Stimulated activated CD4-positive, alpha-beta T cell treated with anti-CD3 and anti-CD28 coated beads, Interleukin-4, amount 100 ng/mL, for 4 hours (primary cell): ENCODE results near the gene BICD2.
"Not testable (repeated sequence)": the region's sequence is repeated elsewhere in the genome, so short reads cannot be mapped to it uniquely, and the experiment has no call there.

ENCODE experiments used
- DNase-seq, 2 experiments: peaks; one replicate each; pipeline ENCODE4 v3.0.0-alpha.2; 2020

Gene BICD2

GRCh38 chr9:92770360-92770995 is 5.8 kb upstream of the BICD2 start:
- DNase-seq, result no peak

- no peak for DNase-seq
Observed at GRCh38 chr9:92769990-92770359, 5.3 kb upstream of the BICD2 start.

DNA sequence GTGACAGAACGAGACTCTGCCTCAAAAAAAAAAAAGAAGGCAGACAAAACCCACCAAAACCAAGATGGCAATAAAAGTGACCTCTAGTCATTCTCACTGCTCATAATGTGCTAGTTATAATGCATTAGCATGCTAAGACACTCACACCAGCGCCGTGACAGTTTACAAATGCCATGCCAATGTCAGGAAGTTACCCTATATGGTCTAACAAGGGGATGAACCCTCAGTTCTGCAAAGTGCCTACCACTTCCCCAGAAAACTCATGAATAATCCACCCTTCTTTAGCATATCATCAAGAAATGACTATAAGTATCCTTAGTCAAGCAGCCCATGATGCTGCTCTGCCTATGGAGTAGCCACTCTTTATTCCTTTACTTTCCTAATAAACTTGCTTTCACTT is 4.7 kb upstream of the BICD2 start:
- no peak for DNase-seq

GRCh38 chr9:92768816-92769215 is 4.2 kb upstream of the BICD2 start:
- DNase-seq, result not testable (repeated sequence)

- DNase-seq, result no peak
Observed at GRCh38 chr9:92767066-92768054, 2.7 kb upstream of the BICD2 start.

DNA sequence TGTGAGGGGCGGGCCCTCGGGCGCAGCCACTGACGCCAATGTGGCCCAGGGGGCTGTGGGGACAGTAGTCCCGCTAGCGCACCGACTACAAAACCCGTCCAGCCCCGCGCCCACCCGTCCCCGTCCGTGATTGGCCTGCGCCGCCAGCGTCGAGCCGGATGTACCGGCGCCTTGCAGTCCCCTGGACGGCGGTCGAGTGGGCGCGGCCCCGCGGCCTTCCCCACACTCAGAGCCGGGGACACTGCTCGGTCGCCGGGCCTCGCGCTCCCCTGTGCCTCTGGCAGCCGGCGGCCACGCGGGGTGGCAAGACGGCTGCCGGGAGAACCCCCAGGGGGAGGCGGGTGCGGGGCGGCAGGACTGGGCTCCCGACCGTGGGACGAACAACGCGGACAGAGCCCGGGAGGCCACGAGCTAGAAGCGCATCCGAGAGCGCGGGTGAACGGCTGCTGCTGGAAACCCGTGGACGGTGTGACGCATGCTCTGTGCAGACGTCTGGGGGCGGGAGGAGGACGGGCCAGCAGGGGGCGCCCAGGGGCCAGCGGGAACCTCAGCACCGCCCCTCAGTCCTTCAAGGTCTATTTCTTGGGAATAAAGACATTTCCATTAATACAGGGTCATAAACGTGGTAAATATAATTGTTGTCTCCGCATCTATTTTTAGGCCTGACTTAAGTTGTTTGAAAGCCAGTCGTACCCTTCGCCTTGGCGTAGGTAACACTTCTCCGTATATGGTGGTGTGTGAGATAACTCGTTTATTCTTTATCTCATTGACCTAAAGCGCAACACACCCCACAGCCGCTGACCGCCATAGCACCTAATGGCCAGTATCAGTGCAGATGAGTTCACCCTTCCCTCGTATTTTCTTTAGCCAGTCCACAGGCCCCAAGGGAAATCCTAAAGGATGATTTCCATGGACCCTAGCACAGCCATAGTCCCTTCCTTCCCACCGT is 629 bp upstream of the BICD2 start:
- peak; percentile 90 to 97 for DNase-seq

DNA sequence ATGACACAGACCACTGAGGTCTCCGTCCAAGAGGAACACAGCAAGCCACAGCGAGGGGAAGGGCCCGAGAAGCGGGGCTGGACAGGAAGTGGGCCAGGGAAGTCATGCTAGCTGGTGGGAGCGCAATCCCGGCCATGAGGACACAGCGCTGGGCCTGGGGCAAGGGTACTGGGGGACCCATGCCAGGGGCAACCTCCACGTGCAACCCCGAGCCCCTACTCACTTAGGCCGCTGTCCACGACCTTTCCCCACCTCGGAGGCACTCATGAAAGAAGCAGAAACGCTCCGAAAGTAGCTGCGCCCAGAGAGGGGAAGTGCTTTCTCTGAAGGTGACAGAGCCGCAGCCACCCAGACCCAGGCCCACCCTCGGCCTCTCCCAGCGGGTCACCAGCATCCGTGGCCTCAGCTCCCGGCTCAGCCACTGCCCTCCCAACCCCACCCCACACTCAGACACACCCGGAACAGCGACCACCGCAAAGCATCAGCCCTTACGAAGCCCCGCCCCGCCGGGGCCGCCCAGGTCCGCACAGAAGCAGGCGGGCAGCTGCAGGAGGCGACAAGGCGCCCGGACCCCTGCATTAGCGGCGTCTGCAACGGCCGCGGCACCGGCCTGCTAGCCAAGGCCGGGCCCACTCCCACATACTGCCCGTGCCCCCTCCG is 782 bp downstream of the BICD2 start:
- DNase-seq, result peak in 1 of 2 experiments; percentile 19

DNA sequence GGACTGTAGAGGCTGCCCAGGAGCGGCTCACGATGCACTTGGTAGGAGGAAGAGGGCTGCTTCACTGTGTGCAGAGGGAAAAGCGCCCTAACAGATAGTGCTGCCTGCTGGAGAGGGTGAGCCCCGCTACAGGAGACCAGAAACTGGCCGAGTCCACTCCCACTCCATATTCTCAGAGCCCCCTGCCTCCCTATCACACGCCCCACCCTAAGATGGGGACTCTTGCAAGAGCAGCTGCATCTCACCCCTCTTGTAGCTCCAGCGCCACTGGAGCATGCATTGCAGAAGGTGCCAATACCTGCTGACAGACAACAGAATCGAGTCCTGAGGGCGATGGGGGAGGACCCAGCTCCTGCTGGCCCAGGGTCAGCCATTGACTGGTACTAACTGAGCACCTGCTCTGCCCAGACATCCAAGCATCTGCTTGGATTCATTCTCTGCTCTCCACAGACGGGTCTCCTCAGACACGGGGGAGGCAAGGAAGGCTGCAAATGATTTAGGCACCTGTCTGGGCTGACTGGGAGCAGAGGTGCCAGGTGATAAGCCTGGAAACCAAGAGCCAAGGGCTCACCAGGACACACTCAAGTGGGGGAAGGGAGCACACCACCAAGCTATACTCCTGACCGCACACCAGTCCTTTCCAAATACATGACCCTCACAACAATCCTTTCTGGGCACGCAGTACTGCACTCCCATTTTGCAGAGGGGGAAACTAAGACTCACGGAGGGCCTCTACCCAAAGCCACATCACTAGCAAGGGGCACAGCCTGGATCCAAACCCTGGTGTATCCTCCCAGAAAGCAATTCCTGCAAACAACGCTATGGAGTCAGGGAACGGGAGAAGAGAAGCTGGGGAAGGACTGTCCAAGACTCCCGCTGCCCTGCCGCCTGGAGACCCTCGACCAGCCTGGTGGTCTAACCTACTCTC is 1.6 kb downstream of the BICD2 start:
- DNase-seq, result no peak

- no peak for DNase-seq
Observed at GRCh38 chr9:92762196-92762595, 2.4 kb downstream of the BICD2 start.

- DNase-seq, result no peak
Observed at GRCh38 chr9:92761686-92762085, 2.9 kb downstream of the BICD2 start.

DNA sequence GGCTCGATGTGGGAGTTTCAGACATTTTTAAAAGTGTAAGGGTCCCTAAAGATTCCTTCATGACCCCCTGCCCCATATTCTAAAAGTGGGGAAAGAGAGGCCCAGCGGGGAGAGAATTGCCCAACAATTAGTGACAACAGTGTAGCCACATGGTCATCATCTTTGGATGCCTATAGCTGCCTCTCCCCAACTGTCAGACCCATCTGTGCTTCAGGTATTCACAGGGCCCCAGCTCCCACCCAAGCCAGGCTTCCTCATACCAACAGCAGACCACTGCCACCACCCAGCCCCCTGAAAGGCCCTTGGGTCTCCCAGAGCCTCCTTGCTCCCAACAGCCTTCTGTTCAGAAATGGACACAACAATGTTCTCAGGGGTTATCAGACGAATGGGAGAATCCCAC is 4.1 kb downstream of the BICD2 start:
- DNase-seq, result no peak

DNA sequence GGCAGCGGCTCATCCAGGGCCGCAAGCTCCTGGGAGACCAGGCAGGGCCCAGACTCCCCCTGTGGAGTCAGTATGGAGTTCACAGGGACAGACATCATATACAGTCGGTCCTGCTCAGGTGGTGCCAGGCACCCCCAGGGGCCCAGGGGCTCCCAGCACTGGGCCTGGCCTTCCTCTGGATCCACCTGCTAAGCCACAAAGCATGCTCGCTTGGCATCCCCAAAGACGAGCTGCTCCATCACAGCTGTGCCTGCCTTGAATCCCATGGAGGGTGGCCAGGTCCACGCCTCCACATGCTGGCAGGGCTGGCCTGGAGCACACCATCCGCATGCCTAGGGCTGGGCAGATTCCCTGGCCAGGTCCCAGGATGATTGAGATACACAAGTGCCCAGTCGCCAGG is 4.6 kb downstream of the BICD2 start:
- no peak for DNase-seq

DNA sequence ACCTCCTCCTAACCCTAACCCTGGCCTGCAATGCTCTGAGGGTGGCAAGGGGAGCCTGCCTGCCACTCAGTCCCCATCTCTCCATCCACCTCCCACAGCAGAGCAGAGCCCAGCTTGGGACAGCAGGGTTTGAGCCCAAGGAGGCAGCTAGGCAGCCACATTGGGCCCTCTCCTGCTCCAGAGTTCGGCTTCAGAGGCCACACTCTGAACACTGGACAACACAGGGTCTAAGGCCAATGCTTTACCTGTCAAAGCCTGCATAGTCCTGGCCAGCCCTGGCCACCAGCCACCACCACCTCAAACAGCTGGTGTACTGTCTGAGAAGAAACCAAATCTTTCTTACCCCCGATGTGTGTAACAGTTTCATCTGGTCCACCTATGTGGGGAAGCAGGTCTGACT is 5.2 kb downstream of the BICD2 start:
- no peak for DNase-seq

GRCh38 chr9:92756792-92757191 is 7.8 kb downstream of the BICD2 start:
- no peak for DNase-seq

DNA sequence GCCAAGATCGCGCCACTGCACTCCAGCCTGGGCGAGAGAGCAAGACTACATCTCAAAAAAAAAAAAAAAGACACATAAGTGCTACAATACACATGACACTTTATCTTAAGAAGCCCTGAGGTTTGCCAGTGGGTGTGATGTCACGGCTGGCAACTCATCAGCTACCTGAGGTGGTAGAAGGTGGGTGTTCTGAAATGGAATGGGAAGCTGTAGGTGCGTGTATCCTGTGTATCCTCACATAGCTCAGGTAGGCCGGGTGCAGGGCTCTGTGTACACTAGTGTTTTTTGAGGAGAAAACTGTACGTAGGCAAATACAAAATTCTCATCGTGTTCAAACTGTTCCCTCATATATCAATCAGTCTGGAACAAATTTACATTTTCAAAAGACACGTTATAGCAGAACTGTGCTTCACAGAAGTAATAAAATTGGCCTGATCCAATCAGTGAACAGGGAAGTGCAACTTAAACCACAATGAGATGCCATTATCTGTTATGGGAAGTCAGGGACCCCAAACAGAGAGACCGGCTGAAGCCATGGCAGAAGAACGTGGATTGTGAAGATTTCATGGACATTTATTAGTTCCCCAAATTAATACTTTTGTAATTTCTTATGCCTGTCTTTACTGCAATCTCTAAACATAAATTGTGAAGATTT is 10.4 kb downstream of the BICD2 start:
- no peak for DNase-seq

DNA sequence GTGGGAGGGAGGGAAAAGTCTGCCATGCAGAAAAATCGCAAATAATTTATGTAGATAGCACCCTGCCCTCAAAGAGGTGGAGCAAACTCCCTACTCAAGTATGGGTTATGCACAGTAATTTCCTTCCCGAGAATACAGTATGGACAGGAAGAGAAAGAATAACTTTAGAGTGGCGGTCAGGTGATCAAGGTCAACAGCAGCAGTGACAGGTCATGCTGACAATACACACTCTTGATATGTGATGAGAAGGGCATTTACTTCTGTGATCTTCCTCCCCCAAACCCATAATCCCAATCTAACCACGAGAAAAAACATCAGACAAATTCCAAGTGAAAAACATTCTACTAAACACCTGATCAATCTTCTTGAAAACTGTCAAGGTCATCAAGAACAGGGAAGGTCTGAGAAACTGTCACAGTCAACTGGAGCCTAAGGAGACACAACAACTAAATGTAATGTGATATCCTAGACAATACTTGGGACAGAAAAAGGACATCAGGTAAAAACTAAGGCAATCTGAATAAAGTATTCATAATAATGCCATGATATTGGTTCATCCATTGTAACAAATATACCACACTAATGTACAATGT is 11.7 kb downstream of the BICD2 start:
- DNase-seq, result no peak

GRCh38 chr9:92749934-92750315 is 14.7 kb downstream of the BICD2 start:
- no peak for DNase-seq

DNA sequence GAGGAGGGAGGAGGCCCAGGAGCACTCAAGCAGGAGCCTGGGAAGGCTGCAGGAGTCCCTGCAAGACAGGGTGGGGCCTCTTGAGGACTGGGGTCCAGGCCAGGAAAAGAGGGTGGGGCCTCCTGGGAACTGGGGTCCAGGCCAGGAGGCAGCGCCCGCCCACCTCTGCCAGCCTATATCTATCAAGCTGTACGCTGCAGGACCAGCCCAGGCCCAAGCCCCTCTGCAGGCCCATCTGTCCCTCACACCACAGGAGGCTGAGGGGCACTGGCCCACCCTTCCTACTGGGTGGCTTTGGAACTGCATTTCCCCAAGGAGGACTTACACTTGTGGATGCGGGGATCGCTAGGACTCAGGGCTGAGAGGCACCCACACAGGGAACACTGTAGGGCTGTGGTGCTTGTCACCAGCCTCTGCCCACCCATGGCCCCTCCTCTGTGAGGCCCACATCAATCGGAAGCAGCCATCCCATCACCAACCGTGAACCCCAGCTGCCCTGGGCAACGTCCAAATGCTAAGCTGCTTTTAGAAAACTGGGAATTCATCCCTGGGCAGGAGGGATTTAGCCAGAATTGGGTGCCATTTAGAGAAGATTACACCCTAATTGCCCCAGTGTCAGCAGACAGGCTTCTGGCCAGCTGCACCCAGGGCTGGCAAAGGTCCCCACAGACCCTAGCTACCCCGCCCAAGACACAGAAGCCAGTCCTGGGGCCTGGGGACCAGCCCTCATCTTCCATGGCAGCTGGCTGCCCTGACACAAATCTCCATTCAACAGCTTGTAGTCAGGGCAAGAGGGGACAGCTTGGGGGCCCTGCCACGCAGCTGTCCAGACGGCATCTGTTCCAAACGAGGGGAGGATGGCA is 15.3 kb downstream of the BICD2 start:
- DNase-seq, result no peak

- DNase-seq, result no peak
Observed at GRCh38 chr9:92748233-92748497, 16.5 kb downstream of the BICD2 start.
